ENCODE results near the gene DNM1L.

The DNM1L gene

DNA sequence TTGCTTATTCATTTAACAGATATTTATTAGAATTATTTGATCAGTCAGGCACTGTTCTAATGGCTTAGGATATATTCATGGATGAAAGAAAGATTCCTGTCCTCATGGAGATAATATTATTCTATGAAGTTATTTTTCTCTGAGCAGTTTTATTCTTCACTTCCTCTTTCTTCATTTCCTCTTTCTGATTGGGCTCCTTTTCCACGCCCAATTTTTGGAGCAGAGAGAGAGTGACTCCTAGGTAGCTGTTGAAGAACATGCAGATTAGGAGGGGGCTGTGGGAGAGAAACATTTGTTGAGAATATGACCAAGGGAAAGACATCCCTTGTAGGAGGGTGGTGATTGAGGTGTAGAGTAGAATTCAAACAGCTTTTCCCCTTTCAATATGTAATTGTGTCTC is 82.6 kb downstream of the DNM1L start:
- POLR2A ChIA-PET, result no interaction called here
- no CpG with 5 or more reads among the region's 1 CpG for WGBS (ENCODE audit: insufficient coverage)

DNA sequence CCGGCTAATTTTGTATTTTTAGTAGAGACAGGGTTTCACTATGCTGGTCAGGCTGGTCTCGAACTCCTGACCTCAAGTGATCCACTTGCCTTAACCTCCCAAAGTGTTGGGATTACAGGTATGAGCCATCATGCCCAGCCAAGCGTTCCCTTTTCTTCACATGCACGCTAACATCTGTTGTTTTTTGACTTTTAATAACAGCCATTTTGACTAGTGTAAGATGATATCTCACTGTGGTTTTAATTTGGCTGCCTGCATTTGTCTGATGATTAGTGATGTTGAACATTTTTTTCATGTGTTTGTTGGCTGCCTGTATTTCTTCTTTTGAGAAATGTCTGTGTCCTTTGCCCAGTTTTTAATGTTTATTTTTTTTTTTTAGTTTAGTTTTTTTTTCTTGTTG is 86.8 kb downstream of the DNM1L start:
- Histone ChIP-seq H3K36me3 (ENCODE audit: control insufficient read depth in 4 of 4, insufficient read depth in 4 of 4, low read length in 3 of 4) (no peaks in the 10 kb centered on the region), H3K27ac (ENCODE audit: insufficient read depth in 1 of 2, low read depth in 1 of 2, low read length in 2 of 2, poor library complexity in 1 of 2, severe bottlenecking in 2 of 2) (no peak overlapping the region), H3K4me3 (ENCODE audit: control insufficient read depth in 1 of 7, extremely low read depth in 1 of 7, insufficient read depth in 4 of 7, low read depth in 2 of 7, low read length in 6 of 7) (no peak overlapping the region), H3K4me1 (ENCODE audit: control extremely low read depth in 1 of 4, control insufficient read depth in 4 of 4, insufficient read depth in 4 of 4, low read length in 3 of 4) (peaks cover 3 to 11% (median 7%) of the 10 kb centered on the region in 4 experiments), H3K9me3 (ENCODE audit: control extremely low read depth in 1 of 5, control insufficient read depth in 4 of 5, insufficient read depth in 2 of 5, low read depth in 1 of 5, low read length in 4 of 5) (no peaks in the 10 kb centered on the region), H3K27me3 (replicated peaks in 2 of 5; ENCODE audit: control insufficient read depth in 4 of 5, insufficient read depth in 5 of 5, low read length in 4 of 5) (peaks cover 0 to 3% (median 0%) of the 10 kb centered on the region in 5 experiments)
- CTCF ChIA-PET, result no interaction called here
- DNase-seq, result peak in 1 of 3 donors; percentile 21
- POLR2A ChIA-PET, result no interaction called here
- 100% methylated on average over 1 of the region's 4 CpGs for WGBS (ENCODE audit: insufficient coverage)

More for the DNA sequence above, 82.6 kb downstream of the DNM1L start:
- CTCF ChIA-PET, result interaction anchor here (0.6 kb wide), 1 partner anchor 157 kb away, joined by 3 read pairs; no protein-coding TSS in a partner anchor
- Histone ChIP-seq H3K27ac (ENCODE audit: insufficient read depth in 1 of 2, low read depth in 1 of 2, low read length in 2 of 2, poor library complexity in 1 of 2, severe bottlenecking in 2 of 2) (no peak overlapping the region), H3K27me3 (replicated peaks in 2 of 5; ENCODE audit: control insufficient read depth in 4 of 5, insufficient read depth in 5 of 5, low read length in 4 of 5) (no peaks in the 10 kb centered on the region), H3K4me3 (ENCODE audit: control insufficient read depth in 1 of 7, extremely low read depth in 1 of 7, insufficient read depth in 4 of 7, low read depth in 2 of 7, low read length in 6 of 7) (no peak overlapping the region), H3K36me3 (ENCODE audit: control insufficient read depth in 4 of 4, insufficient read depth in 4 of 4, low read length in 3 of 4) (no peaks in the 10 kb centered on the region), H3K9me3 (ENCODE audit: control extremely low read depth in 1 of 5, control insufficient read depth in 4 of 5, insufficient read depth in 2 of 5, low read depth in 1 of 5, low read length in 4 of 5) (no peaks in the 10 kb centered on the region), H3K4me1 (ENCODE audit: control extremely low read depth in 1 of 4, control insufficient read depth in 4 of 4, insufficient read depth in 4 of 4, low read length in 3 of 4) (peaks cover 3 to 11% (median 7%) of the 10 kb centered on the region in 4 experiments)
- peak; percentile 59 to 84 (median 83) for DNase-seq

DNA sequence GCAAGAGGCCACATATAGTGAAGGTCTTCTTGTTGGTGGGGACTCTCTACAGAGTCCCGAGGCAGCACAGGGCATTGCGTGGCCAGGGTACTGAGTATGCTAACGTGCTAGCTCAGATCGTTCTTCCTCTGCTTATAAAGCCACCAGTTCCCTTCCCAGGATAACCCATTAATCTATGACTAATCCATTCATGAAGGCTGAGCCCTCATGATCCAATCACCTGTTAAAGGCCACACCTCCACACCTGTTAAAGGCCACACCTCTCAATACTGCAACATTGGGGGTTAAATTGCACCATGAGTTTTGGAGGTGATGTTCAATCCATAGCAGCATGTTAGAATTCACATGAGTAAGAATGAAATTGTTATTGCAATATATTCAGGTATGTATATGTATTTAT is 89.4 kb downstream of the DNM1L start:
- DNase-seq, result no peak
- Histone ChIP-seq H3K9me3 (ENCODE audit: control extremely low read depth in 1 of 5, control insufficient read depth in 4 of 5, insufficient read depth in 2 of 5, low read depth in 1 of 5, low read length in 4 of 5) (no peaks in the 10 kb centered on the region), H3K4me3 (ENCODE audit: control insufficient read depth in 1 of 7, extremely low read depth in 1 of 7, insufficient read depth in 4 of 7, low read depth in 2 of 7, low read length in 6 of 7) (no peak overlapping the region), H3K27ac (ENCODE audit: insufficient read depth in 1 of 2, low read depth in 1 of 2, low read length in 2 of 2, poor library complexity in 1 of 2, severe bottlenecking in 2 of 2) (no peak overlapping the region), H3K36me3 (ENCODE audit: control insufficient read depth in 4 of 4, insufficient read depth in 4 of 4, low read length in 3 of 4) (no peaks in the 10 kb centered on the region), H3K4me1 (ENCODE audit: control extremely low read depth in 1 of 4, control insufficient read depth in 4 of 4, insufficient read depth in 4 of 4, low read length in 3 of 4) (no peaks in the 10 kb centered on the region), H3K27me3 (replicated peaks in 2 of 5; ENCODE audit: control insufficient read depth in 4 of 5, insufficient read depth in 5 of 5, low read length in 4 of 5) (peaks cover 0 to 3% (median 0%) of the 10 kb centered on the region in 5 experiments)
- 93% methylated on average over 3 of the region's 4 CpGs for WGBS (ENCODE audit: insufficient coverage)
- ChIA-PET CTCF (no interaction called here), POLR2A (no interaction called here)

DNA sequence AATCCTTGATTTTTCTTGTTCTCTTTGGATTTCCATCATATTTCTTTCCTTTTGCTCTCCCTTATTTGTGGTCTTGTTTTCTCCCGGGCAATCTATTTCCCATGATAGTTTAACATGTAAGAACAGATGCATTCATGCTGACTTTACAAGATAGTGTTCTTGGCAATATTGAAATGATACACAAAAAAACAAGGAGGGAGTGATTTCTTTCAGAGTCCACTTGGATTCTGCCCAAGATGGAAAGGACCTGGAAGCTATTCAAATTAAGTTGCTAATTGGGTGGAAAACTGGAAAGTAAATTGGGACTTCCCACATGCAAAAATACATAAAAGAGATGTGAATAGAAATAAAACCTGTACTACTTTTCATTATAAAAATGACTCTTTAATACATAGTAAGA is 91.0 kb downstream of the DNM1L start:
- whole genome bisulfite sequencing (ENCODE audit: insufficient coverage), result no CpG with 5 or more reads among the region's 1 CpG
- POLR2A ChIA-PET, result no interaction called here

DNA sequence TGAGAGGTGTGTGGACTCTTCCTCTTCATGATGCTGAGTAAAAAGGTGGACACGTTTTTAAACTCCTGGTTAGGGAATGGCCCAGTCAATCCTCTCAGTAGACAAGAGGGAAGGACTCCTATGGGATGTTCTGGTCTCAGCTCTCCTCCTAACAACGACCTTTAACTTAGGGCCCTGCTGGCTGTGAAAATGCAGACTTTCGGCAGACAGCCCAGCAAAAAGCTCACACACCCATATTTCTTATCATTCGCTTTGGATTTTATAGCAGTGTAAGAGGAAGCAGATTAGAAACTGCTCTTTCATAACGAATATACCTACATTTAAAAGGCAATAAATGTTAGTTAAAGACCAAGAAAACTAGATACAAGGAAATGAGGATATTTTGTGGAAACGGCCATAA is 94.6 kb downstream of the DNM1L start:
- 53% methylated on average over 2 of the region's 6 CpGs for WGBS (ENCODE audit: insufficient coverage)
- DNase-seq, result no peak
- Histone ChIP-seq H3K27ac (ENCODE audit: insufficient read depth in 1 of 2, low read depth in 1 of 2, low read length in 2 of 2, poor library complexity in 1 of 2, severe bottlenecking in 2 of 2) (no peak overlapping the region), H3K4me3 (ENCODE audit: control insufficient read depth in 1 of 7, extremely low read depth in 1 of 7, insufficient read depth in 4 of 7, low read depth in 2 of 7, low read length in 6 of 7) (no peak overlapping the region), H3K4me1 (ENCODE audit: control extremely low read depth in 1 of 4, control insufficient read depth in 4 of 4, insufficient read depth in 4 of 4, low read length in 3 of 4) (no peaks in the 10 kb centered on the region), H3K27me3 (replicated peaks in 2 of 5; ENCODE audit: control insufficient read depth in 4 of 5, insufficient read depth in 5 of 5, low read length in 4 of 5) (peaks cover 0 to 2% (median 0%) of the 10 kb centered on the region in 5 experiments), H3K9me3 (ENCODE audit: control extremely low read depth in 1 of 5, control insufficient read depth in 4 of 5, insufficient read depth in 2 of 5, low read depth in 1 of 5, low read length in 4 of 5) (no peaks in the 10 kb centered on the region), H3K36me3 (ENCODE audit: control insufficient read depth in 4 of 4, insufficient read depth in 4 of 4, low read length in 3 of 4) (no peaks in the 10 kb centered on the region)
- POLR2A ChIA-PET, result no interaction called here
- CTCF ChIA-PET, result interaction anchor here (1.5 kb wide), 1 partner anchor 19 kb away, joined by 6 read pairs; the partner anchor contains the start of gene YARS2

More for the DNA sequence above, 91.0 kb downstream of the DNM1L start:
- Histone ChIP-seq H3K36me3 (ENCODE audit: control insufficient read depth in 4 of 4, insufficient read depth in 4 of 4, low read length in 3 of 4) (no peaks in the 10 kb centered on the region), H3K4me3 (ENCODE audit: control insufficient read depth in 1 of 7, extremely low read depth in 1 of 7, insufficient read depth in 4 of 7, low read depth in 2 of 7, low read length in 6 of 7) (no peak overlapping the region), H3K27ac (ENCODE audit: insufficient read depth in 1 of 2, low read depth in 1 of 2, low read length in 2 of 2, poor library complexity in 1 of 2, severe bottlenecking in 2 of 2) (no peak overlapping the region), H3K4me1 (ENCODE audit: control extremely low read depth in 1 of 4, control insufficient read depth in 4 of 4, insufficient read depth in 4 of 4, low read length in 3 of 4) (no peaks in the 10 kb centered on the region), H3K9me3 (ENCODE audit: control extremely low read depth in 1 of 5, control insufficient read depth in 4 of 5, insufficient read depth in 2 of 5, low read depth in 1 of 5, low read length in 4 of 5) (no peaks in the 10 kb centered on the region), H3K27me3 (replicated peaks in 2 of 5; ENCODE audit: control insufficient read depth in 4 of 5, insufficient read depth in 5 of 5, low read length in 4 of 5) (peaks cover 0 to 3% (median 0%) of the 10 kb centered on the region in 5 experiments)
- CTCF ChIA-PET, result no interaction called here
- no peak for DNase-seq

DNA sequence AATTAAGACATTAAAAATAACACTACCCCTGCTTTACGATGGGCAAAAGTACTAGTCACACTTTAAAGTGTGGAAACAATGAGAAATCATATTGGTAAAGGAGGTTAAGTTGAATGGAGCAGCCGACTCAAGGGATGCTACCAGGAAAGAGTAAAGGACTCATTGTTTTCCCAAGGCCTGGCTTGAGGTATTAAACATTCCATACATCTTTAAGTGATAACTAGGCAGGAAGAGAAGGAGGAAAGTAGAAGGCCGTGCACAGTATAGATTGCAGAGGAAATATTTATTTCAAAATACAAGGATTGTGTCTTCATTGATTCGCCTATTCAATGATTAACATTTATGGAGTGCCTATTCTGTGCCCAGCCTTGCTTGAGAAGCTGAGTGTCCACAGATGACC is 97.2 kb downstream of the DNM1L start:
- CTCF ChIA-PET, result no interaction called here
- Histone ChIP-seq H3K36me3 (ENCODE audit: control insufficient read depth in 4 of 4, insufficient read depth in 4 of 4, low read length in 3 of 4) (no peaks in the 10 kb centered on the region), H3K27ac (ENCODE audit: insufficient read depth in 1 of 2, low read depth in 1 of 2, low read length in 2 of 2, poor library complexity in 1 of 2, severe bottlenecking in 2 of 2) (no peak overlapping the region), H3K27me3 (replicated peaks in 2 of 5; ENCODE audit: control insufficient read depth in 4 of 5, insufficient read depth in 5 of 5, low read length in 4 of 5) (peaks cover 0 to 5% (median 2%) of the 10 kb centered on the region in 5 experiments), H3K9me3 (ENCODE audit: control extremely low read depth in 1 of 5, control insufficient read depth in 4 of 5, insufficient read depth in 2 of 5, low read depth in 1 of 5, low read length in 4 of 5) (no peaks in the 10 kb centered on the region), H3K4me3 (ENCODE audit: control insufficient read depth in 1 of 7, extremely low read depth in 1 of 7, insufficient read depth in 4 of 7, low read depth in 2 of 7, low read length in 6 of 7) (no peak overlapping the region), H3K4me1 (ENCODE audit: control extremely low read depth in 1 of 4, control insufficient read depth in 4 of 4, insufficient read depth in 4 of 4, low read length in 3 of 4) (no peaks in the 10 kb centered on the region)
- no peak for DNase-seq
- WGBS (ENCODE audit: insufficient coverage), result no CpG with 5 or more reads among the region's 4 CpGs
- POLR2A ChIA-PET, result no interaction called here

DNA sequence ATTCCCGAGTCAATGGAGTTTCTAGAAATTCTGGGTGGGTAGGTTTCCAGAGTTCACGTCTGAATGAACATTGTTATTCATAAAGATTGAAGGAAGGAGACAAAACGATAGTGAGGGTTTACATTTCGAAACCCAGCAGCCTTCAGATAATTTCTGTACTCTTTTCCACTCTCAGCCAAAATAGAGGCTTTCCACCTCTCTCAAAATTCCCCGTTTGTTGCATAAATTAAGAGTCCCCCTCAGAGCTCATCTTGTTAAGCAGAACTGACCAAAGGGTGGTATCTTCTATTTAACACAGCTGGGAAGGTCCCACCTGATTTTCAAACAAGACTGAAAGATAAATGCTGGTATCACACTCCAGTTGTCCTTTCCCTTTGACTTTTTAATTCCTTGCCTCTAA is 98.1 kb downstream of the DNM1L start:
- Histone ChIP-seq H3K36me3 (ENCODE audit: control insufficient read depth in 4 of 4, insufficient read depth in 4 of 4, low read length in 3 of 4) (no peaks in the 10 kb centered on the region), H3K4me3 (ENCODE audit: control insufficient read depth in 1 of 7, extremely low read depth in 1 of 7, insufficient read depth in 4 of 7, low read depth in 2 of 7, low read length in 6 of 7) (no peak overlapping the region), H3K27ac (ENCODE audit: insufficient read depth in 1 of 2, low read depth in 1 of 2, low read length in 2 of 2, poor library complexity in 1 of 2, severe bottlenecking in 2 of 2) (no peak overlapping the region), H3K4me1 (ENCODE audit: control extremely low read depth in 1 of 4, control insufficient read depth in 4 of 4, insufficient read depth in 4 of 4, low read length in 3 of 4) (no peaks in the 10 kb centered on the region), H3K9me3 (ENCODE audit: control extremely low read depth in 1 of 5, control insufficient read depth in 4 of 5, insufficient read depth in 2 of 5, low read depth in 1 of 5, low read length in 4 of 5) (no peaks in the 10 kb centered on the region), H3K27me3 (replicated peaks in 2 of 5; ENCODE audit: control insufficient read depth in 4 of 5, insufficient read depth in 5 of 5, low read length in 4 of 5) (peaks cover 0 to 5% (median 2%) of the 10 kb centered on the region in 5 experiments)
- CTCF ChIA-PET, result no interaction called here
- POLR2A ChIA-PET, result no interaction called here
- WGBS (ENCODE audit: insufficient coverage), result 95% methylated on average over 5 of the region's 5 CpGs
- DNase-seq, result no peak
